HPDE6-E6E7 (cell line): Measurements from ENCODE around the gene DCLRE1A.
A peak's percentile ranks its signal among the peaks of the same experiment; 100 is the strongest.

Source experiments
- DNase-seq: peaks from one replicate; pipeline ENCODE4 v3.0.0; 2011; ENCODE audit warnings: missing footprints; ENCODE audit errors: extremely low spot score

Gene DCLRE1A

GRCh38 chr10:113854013-113854760, at the start of gene DCLRE1A, which contains the start of gene NHLRC2:
TSS of gene DCLRE1A (minus strand) at chr10:113854082. CDS start at chr10:113853182, 900 bp downstream.
TSS of gene NHLRC2 (plus strand) at chr10:113854661. CDS start at chr10:113854873, 212 bp downstream.
- DNase-seq, result peak; percentile 44

- no peak for DNase-seq
These were observed 46.2 kb upstream of the DCLRE1A start for GRCh38 chr10:113899952-113900598.

DNA sequence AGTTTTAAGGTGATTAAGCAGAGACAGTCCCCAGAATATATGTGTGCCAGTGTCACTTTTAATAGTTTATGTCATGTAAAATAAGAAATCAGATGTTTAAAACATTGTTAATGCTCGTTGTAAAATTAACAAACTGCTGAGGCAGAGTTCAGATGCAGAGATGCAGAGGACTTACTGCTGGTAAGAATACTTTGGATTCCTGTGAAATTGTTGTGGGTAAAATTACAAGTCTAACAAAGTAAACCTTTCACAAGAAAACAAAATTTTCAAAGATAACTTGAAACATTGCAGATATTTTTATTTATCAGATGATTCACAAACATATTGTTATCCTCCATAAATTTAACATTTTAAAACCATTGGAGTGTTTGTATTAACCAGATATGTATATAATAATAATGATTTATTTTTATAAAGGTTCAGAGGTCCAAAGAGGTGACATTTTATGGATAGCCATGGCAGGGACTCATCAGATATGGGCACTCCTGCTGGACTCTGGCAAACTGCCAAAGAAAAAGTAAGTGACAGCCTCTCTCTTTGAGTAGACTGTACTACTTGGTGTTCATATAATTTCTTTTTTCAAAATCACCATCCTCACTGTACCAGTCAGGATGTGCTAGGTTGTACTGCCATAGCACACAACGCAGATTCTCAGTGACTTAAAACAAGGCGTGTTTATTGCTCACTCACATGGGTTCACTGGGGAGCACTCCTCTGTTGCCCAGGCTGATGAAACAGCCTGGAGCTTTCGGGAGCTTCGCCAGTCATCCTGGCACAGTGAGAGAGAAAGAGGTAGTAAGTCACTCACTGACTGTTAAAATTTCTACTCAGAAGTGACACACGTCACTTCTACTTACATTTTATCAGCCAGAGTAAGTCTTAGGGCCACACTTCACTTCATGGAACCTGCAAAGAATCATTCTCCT, 44.1 kb upstream of the DCLRE1A start:
- DNase-seq, result no peak

DNA sequence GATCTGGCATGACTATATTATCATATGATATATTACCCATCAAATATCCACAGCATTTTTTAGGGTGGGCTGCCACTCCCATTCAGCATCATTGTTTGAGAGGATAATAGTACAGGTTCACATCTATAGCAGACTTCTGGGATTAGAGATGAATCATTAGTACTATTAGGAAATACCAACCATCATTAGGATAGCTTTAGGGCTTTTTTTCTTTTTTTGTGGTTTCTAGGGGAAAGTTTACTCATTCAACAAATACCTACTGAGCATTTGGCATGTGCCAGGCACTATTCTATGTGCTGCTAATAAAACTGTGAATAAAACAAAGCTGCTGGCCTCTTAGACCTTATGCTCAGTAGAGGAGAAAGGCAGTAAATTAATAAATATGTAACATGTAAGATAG, 41.1 kb upstream of the DCLRE1A start:
- DNase-seq, result peak; percentile 37

- DNase-seq, result no peak
These were observed 40.7 kb upstream of the DCLRE1A start for GRCh38 chr10:113894581-113894980.

- no peak for DNase-seq
These were observed 39.7 kb upstream of the DCLRE1A start for GRCh38 chr10:113893570-113893969.

DNA sequence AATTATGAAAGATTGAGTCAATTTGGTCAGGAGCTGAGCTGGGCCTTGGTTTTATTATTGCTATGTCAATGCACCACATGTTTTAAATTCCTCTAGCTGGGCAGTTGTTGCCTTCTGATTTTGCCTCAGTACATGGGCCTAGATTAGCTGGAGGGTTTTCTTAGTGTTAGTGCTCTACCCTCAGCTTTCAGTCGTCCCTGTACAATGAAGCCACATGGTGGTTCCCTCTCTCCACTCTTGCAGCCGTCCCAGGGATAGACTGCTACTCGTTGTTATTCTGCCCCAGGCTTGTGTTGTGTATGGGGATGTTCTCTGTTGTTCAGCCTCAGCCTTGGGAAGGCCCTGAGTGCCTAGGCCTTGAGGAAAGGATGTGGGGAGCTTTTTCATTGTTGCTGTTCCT, 37.6 kb upstream of the DCLRE1A start:
- no peak for DNase-seq

DNA sequence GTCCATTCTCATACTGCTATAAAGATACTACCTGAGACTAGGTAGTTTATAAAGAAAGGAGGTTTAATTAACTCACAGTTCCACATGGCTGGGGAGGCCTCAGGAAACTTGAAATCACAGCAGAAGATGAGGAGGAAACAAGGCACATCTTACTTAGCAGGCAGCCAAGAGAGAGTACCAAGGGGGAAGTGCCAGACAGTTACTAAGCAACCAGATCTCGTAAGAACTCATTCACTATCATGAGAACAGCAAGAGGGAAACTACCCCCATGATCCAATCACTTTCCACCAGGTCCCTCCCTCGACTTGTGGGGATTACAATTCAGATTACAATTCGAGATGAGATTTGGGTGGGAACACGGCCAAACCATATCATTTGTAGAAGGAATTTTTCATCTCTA, 36.9 kb upstream of the DCLRE1A start:
- DNase-seq, result no peak

- no peak for DNase-seq
These were observed 36.0 kb upstream of the DCLRE1A start for GRCh38 chr10:113889911-113890310.

DNA sequence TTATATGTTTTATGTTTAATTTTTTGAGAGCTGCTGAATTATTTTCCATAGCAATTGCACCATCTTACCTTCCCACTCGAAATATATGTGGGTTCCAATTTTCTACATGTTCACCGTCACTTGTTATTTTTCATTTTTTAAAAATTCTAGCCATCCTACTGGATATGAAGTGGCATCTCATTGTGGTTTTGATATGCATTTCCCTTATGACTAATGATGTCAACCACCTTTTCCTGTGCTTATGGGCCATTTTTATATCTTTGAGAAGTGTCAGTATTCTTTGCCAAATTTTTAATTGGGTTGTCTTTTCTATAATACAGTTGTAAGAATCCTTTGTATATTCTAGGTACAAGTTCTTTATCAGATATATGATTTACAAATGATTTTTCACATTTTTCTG, 28.4 kb upstream of the DCLRE1A start:
- no peak for DNase-seq

GRCh38 chr10:113880236-113880635, 26.4 kb upstream of the DCLRE1A start:
- no peak for DNase-seq

DNA sequence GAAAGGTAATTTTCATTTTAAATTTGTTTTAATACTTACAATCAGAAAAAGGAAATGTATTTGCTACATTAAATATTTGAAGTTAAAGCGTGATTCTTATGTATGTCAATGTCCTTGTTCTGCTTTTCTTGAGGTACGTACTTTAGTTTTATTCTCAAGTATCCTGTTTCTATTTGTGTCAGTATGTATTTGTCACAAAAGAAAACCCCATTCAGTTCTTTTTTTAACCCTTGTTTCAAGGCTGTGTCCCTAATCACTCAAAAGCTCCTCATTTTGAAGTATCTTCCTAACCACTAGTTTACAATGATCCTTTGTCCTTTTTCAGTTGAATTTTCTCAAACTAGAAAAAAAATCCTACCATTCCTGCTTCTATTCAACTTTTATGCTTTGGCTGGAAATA, 25.8 kb upstream of the DCLRE1A start:
- DNase-seq, result no peak

- no peak for DNase-seq
These were observed 22.6 kb upstream of the DCLRE1A start for GRCh38 chr10:113876461-113876860.

DNA sequence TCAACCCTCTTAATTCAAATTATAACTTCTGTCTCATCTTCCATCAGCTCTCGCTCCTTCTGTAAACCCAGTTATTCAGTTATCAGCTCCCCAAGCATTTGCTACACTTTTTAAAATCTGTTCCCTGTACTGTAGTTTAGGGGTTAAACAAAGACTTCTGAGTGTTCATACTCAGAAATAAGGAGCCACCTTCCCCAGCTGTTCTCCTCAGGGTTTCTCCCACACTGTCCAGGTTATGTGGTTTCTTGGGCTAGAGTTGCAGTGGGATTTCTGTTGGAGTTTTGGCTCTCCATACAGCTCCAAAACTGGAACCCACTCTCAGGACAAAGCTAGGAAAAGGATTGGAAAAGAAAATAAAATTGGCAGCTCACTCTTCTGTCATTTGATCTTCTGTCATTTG, 21.3 kb upstream of the DCLRE1A start:
- no peak for DNase-seq

GRCh38 chr10:113872139-113873030, 18.5 kb upstream of the DCLRE1A start:
- DNase-seq, result no peak

- DNase-seq, result no peak
These were observed 15.9 kb upstream of the DCLRE1A start for GRCh38 chr10:113869789-113870188.

- no peak for DNase-seq
These were observed 14.0 kb upstream of the DCLRE1A start for GRCh38 chr10:113867904-113868303.

- DNase-seq, result no peak
These were observed 12.9 kb upstream of the DCLRE1A start for GRCh38 chr10:113866551-113867394.

GRCh38 chr10:113865901-113866300, 12.0 kb upstream of the DCLRE1A start:
- DNase-seq, result no peak

GRCh38 chr10:113859261-113859660, 5.4 kb upstream of the DCLRE1A start:
- DNase-seq, result no peak
